Stimulated activated CD8-positive, alpha-beta memory T cell treated with anti-CD3 and anti-CD28 coated beads, Interleukin-7, amount 100 ng/mL, for 4 hours (primary cell): ENCODE measurements around the gene ZNF799.
"Not testable (repeated sequence)": the region's sequence is repeated elsewhere in the genome, so short reads cannot be mapped to it uniquely, and the experiment has no call there.

ENCODE experiments used
- DNase-seq, 2 donors: peaks; one replicate each; pipeline ENCODE4 v3.0.0-alpha.2; 2020; ENCODE audit warnings: low read depth in 2 of 2

ZNF799 gene

GRCh38 chr19:12364391-12365235 is 36.5 kb downstream of the ZNF799 start:
- DNase-seq = no peak

GRCh38 chr19:12362236-12362635 is 38.8 kb downstream of the ZNF799 start:
- not testable (repeated sequence) for DNase-seq

GRCh38 chr19:12353375-12353774 is 47.7 kb downstream of the ZNF799 start:
- no peak for DNase-seq

GRCh38 chr19:12350890-12351197 is 50.2 kb downstream of the ZNF799 start:
- no peak for DNase-seq

- no peak for DNase-seq
Observed at GRCh38 chr19:12350185-12350889, 50.7 kb downstream of the ZNF799 start.

GRCh38 chr19:12346896-12347295 is 54.2 kb downstream of the ZNF799 start:
- DNase-seq = no peak

- DNase-seq = no peak
Observed at GRCh38 chr19:12345197-12345596, 55.9 kb downstream of the ZNF799 start.
